HG02884 (cell line): ENCODE measurements around the gene KRTAP5-2.

Experiments used
- ATAC-seq: cut with Tn5 transposase; IDR thresholded peaks from one replicate; pipeline ENCODE4 v1.9.1; 2021; ENCODE audit warnings: mild to moderate bottlenecking, moderate library complexity; ENCODE audit not compliant: unreplicated experiment

Gene KRTAP5-2

GRCh38 chr11:1557051-1557884 is 40.8 kb downstream of the KRTAP5-2 start:
- ATAC-seq, result no peak

GRCh38 chr11:1556278-1556902 is 41.7 kb downstream of the KRTAP5-2 start:
- ATAC-seq, result no peak

- ATAC-seq, result no peak
These were observed 42.4 kb downstream of the KRTAP5-2 start for GRCh38 chr11:1555713-1556153.

GRCh38 chr11:1554981-1555712 is 42.9 kb downstream of the KRTAP5-2 start:
- no peak for ATAC-seq

GRCh38 chr11:1553808-1554594 is 44.1 kb downstream of the KRTAP5-2 start:
- no peak for ATAC-seq

GRCh38 chr11:1549338-1550330 is 48.5 kb downstream of the KRTAP5-2 start:
- no peak for ATAC-seq

- no peak for ATAC-seq
These were observed 49.6 kb downstream of the KRTAP5-2 start for GRCh38 chr11:1548221-1549070.

- ATAC-seq, result no peak
These were observed 50.5 kb downstream of the KRTAP5-2 start for GRCh38 chr11:1547467-1548098.
